Erythroblast (primary cell): ENCODE measurements around the gene MYO16.

ENCODE experiments used
- GATA1 ChIP-seq: IDR thresholded peaks from 2 replicates; pipeline ENCODE4 v1.6.1; 2011; ENCODE audit warnings: low read depth, mild to moderate bottlenecking, control low read depth, low read length, moderate library complexity
- POLR2A ChIP-seq: IDR thresholded peaks from 2 replicates; pipeline ENCODE4 v1.6.1; 2011; ENCODE audit warnings: mild to moderate bottlenecking, low read length

- TF ChIP-seq POLR2A (no peak), GATA1 (no peak)
Measured at GRCh38 chr13:108657519-108657918, 28.1 kb downstream of the MYO16 start.
